Panc1 (cell line): Measurements from ENCODE around the gene NACAD. TPM values are rescaled to one million over a fixed set of nuclear protein-coding genes. Genes with fewer than 3 reads are reported as not detected.

Experiments
- ATAC-seq: fragments of 200-7000 bp; cut with Tn5 transposase; 2 replicates; pipeline ENCODE4 v1.9.1; 2020; ENCODE audit warnings: mild to moderate bottlenecking, moderate library complexity
- BruUV-seq: library from RNA; stranded (reverse); fragments of 400-500 nt; replicated peaks from 2 replicates; lab custom pipeline; 2021; lab: Mats Ljungman, UMichigan
- CTCF ChIA-PET: fragments of 300-600 bp; sonication (Branson Sonifier 250); formaldehyde crosslinking; loops from one replicate; lab custom pipeline; 2022; ENCODE audit warnings: antibody characterized with exemption; lab: Charles Lee
- POLR2A ChIA-PET: fragments of 300-600 bp; sonication (Branson Sonifier 250); formaldehyde crosslinking; loops from one replicate; lab custom pipeline; 2022; ENCODE audit warnings: antibody characterized with exemption; lab: Charles Lee
- DNase-seq: peaks from one replicate; pipeline ENCODE4 v3.0.0-alpha.2; 2010; ENCODE audit warnings: low read depth, low spot score
- H3K27ac ChIP-seq: 2 replicates; pipeline ENCODE4 v1.5.1; 2011; ENCODE audit warnings: mild to moderate bottlenecking, low read length, inconsistent platforms
- H3K27me3 ChIP-seq: fragments of 200-500 bp; sonication (Bioruptor generic); 2 replicates; pipeline ENCODE4 v1.6.0; 2014; ENCODE audit warnings: low read length, inconsistent platforms; ENCODE audit not compliant: control insufficient read depth, insufficient read depth
- H3K36me3 ChIP-seq: fragments of 200-500 bp; sonication (Bioruptor generic); 2 replicates; pipeline ENCODE4 v1.5.1; 2014; ENCODE audit warnings: inconsistent platforms, mild to moderate bottlenecking, low read length, moderate library complexity; ENCODE audit not compliant: control insufficient read depth, insufficient read depth
- H3K4me1 ChIP-seq: 2 replicates; pipeline ENCODE4 v1.5.1; 2011; ENCODE audit warnings: inconsistent platforms, mild to moderate bottlenecking, low read length, moderate library complexity; ENCODE audit not compliant: control insufficient read depth, insufficient read depth
- H3K4me3 ChIP-seq, 2 experiments: 2 replicates each; pipeline ENCODE4 v1.5.1; 2011 to 2012; ENCODE audit warnings: low read depth in 2 of 2, low read length in 2 of 2, mild to moderate bottlenecking in 2 of 2, inconsistent platforms in 1 of 2, moderate library complexity in 1 of 2
- H3K9me3 ChIP-seq: fragments of 200-500 bp; sonication (Bioruptor generic); 2 replicates; pipeline ENCODE4 v1.5.1; 2014; ENCODE audit warnings: low read depth, mild to moderate bottlenecking, inconsistent platforms, low read length, moderate library complexity; ENCODE audit not compliant: control insufficient read depth, insufficient read depth
- POLR2AphosphoS5 ChIP-seq: IDR thresholded peaks from 2 replicates; pipeline ENCODE4 v1.6.1; 2012; ENCODE audit warnings: mild to moderate bottlenecking, low read depth, low read length, moderate library complexity
- REST ChIP-seq, 2 experiments: IDR thresholded peaks; 2 replicates each; pipeline ENCODE4 v1.6.1; 2011 to 2012; ENCODE audit warnings: low read depth in 2 of 2, control low read depth in 1 of 2, low read length in 1 of 2, mild to moderate bottlenecking in 1 of 2, moderate library complexity in 1 of 2; ENCODE audit not compliant: insufficient read depth in 1 of 2
- SIN3A ChIP-seq: IDR thresholded peaks from 2 replicates; pipeline ENCODE4 v1.6.1; 2012; ENCODE audit warnings: low read depth, mild to moderate bottlenecking, low read length, moderate library complexity, borderline replicate concordance; ENCODE audit not compliant: insufficient read depth
- TCF7L2 ChIP-seq: IDR thresholded peaks from 2 replicates; pipeline ENCODE4 v1.6.1; 2011; ENCODE audit warnings: mild to moderate bottlenecking, low read depth, low read length, inconsistent platforms
- in situ Hi-C: cut with HindIII; loops from 2 replicates; pipeline ENCODE4 v1.10.0; 2016; ENCODE audit warnings: low sequenced_read_pairs, low pct_unique_long_range_greater_than_20kb
- intact Hi-C: fragments of 100-400 bp; cut with micrococcal nuclease; formaldehyde crosslinking; loops from one replicate; pipeline ENCODE4 v1.10.0; 2022; ENCODE audit not compliant: unreplicated experiment
- total RNA-seq: library from RNA; stranded (reverse); gene quantifications from one replicate; pipeline ENCODE4 v1.2.1, GENCODE V29; 2021; ENCODE audit not compliant: unreplicated experiment
- TF ChIP-seq, protein P1 (sequence below): fragments of 450-650 bp; IDR thresholded peaks from 2 replicates; pipeline ENCODE4 v1.5.1; 2017; ENCODE audit warnings: mild to moderate bottlenecking

Gene NACAD
- total RNA-seq, 1 experiment from 2014 or later, result 5.3 TPM

GRCh38 chr7:45061806-45062425, 26.9 kb downstream of the NACAD start:
- H3K9me3 ChIP-seq, result no peaks in the 10 kb centered on the region
- CTCF ChIA-PET, result no interaction called here
- in situ Hi-C loops, result no loop called here

DNA sequence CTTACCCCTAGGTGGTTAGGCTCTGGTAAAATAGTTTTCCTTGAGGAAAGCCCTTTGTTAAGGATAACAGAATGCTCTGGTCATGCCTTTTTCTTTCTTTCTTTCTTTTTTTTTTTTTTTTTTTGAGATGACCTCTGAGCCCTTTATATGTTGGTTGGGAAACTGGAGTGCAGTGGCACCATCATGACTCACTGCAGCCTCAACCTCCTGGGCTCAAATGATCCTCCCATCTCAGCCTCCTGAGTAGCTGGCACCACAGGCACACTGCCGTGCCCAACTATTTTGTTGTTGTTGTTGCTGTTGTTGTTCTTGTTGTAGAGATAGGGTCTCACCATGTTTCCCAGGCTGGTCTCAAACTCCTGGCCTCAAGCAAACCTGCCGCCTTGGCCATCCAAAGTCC, 27.4 kb downstream of the NACAD start:
- DNase-seq (no peak), ATAC-seq (no peak)
- peaks cover 2% of the 10 kb centered on the region; the same call in 1 of the 2 replicates for H3K36me3 ChIP-seq
- ChIA-PET POLR2A (no interaction called here), CTCF (no interaction called here)
- intact Hi-C loops (no loop called here), in situ Hi-C loops (no loop called here)
- no TSS peak for BruUV-seq
- TF ChIP-seq REST (IDR thresholded peaks at IDR 0.05; ENCODE audit: insufficient read depth in 1 of 2, low read depth in 2 of 2, low read length in 1 of 2) (no peak), POLR2AphosphoS5 (no peak), SIN3A (no peak), TCF7L2 (no peak)
- TF ChIP-seq, protein P1, sequence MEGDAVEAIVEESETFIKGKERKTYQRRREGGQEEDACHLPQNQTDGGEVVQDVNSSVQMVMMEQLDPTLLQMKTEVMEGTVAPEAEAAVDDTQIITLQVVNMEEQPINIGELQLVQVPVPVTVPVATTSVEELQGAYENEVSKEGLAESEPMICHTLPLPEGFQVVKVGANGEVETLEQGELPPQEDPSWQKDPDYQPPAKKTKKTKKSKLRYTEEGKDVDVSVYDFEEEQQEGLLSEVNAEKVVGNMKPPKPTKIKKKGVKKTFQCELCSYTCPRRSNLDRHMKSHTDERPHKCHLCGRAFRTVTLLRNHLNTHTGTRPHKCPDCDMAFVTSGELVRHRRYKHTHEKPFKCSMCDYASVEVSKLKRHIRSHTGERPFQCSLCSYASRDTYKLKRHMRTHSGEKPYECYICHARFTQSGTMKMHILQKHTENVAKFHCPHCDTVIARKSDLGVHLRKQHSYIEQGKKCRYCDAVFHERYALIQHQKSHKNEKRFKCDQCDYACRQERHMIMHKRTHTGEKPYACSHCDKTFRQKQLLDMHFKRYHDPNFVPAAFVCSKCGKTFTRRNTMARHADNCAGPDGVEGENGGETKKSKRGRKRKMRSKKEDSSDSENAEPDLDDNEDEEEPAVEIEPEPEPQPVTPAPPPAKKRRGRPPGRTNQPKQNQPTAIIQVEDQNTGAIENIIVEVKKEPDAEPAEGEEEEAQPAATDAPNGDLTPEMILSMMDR, result no peak
- H3K4me3 ChIP-seq, result no peak overlapping the region
- H3K4me1 ChIP-seq, result no peaks in the 10 kb centered on the region
- no peak overlapping the region for H3K27ac ChIP-seq
- no peaks in the 10 kb centered on the region for H3K27me3 ChIP-seq
- no peaks in the 10 kb centered on the region for H3K9me3 ChIP-seq

More at GRCh38 chr7:45061806-45062425, 26.9 kb downstream of the NACAD start:
- POLR2A ChIA-PET, result no interaction called here
- no peak overlapping the region for H3K4me3 ChIP-seq
- H3K36me3 ChIP-seq, result peaks cover 2% of the 10 kb centered on the region; the same call in 1 of the 2 replicates
- no peak for TF ChIP-seq SIN3A
- TF ChIP-seq, protein P1, result no peak
- TF ChIP-seq TCF7L2, result no peak
- no peak for TF ChIP-seq REST (IDR thresholded peaks at IDR 0.05; ENCODE audit: insufficient read depth in 1 of 2, low read depth in 2 of 2, low read length in 1 of 2)
- no TSS peak for BruUV-seq
- H3K27ac ChIP-seq, result no peak overlapping the region
- no peak for DNase-seq
- intact Hi-C loops, result no loop called here
- H3K27me3 ChIP-seq, result no peaks in the 10 kb centered on the region
- no peak for ATAC-seq
- no peaks in the 10 kb centered on the region for H3K4me1 ChIP-seq
